Glutamatergic neuron (in vitro differentiated cells): ENCODE measurements around the gene GCLC. TPM values are rescaled to one million over a fixed set of nuclear protein-coding genes. Genes with fewer than 3 reads are reported as not detected.

Experiments used
- DNase-seq: peaks from one replicate; pipeline ENCODE4 v3.0.0; 2022
- H3K27ac Mint-ChIP-seq: one replicate; pipeline ENCODE4 v1.8.0; 2020; ENCODE audit warnings: mild to moderate bottlenecking, mixed read lengths, inconsistent platforms; ENCODE audit not compliant: unreplicated experiment
- H3K27me3 Mint-ChIP-seq: one replicate; pipeline ENCODE4 v1.8.0; 2020; ENCODE audit warnings: mild to moderate bottlenecking, moderate library complexity, mixed read lengths, inconsistent platforms; ENCODE audit not compliant: unreplicated experiment
- H3K36me3 Mint-ChIP-seq: one replicate; pipeline ENCODE4 v1.8.0; 2020; ENCODE audit warnings: mild to moderate bottlenecking, mixed read lengths, inconsistent platforms; ENCODE audit not compliant: unreplicated experiment
- H3K4me1 Mint-ChIP-seq: one replicate; pipeline ENCODE4 v1.8.0; 2020; ENCODE audit warnings: mild to moderate bottlenecking, low read depth, mixed read lengths, inconsistent platforms; ENCODE audit not compliant: unreplicated experiment
- H3K4me3 Mint-ChIP-seq: one replicate; pipeline ENCODE4 v1.8.0; 2020; ENCODE audit warnings: mild to moderate bottlenecking, mixed read lengths, inconsistent platforms; ENCODE audit not compliant: unreplicated experiment
- H3K9me3 Mint-ChIP-seq: one replicate; pipeline ENCODE4 v1.8.0; 2020; ENCODE audit warnings: mild to moderate bottlenecking, moderate library complexity, mixed read lengths, inconsistent platforms; ENCODE audit not compliant: unreplicated experiment
- total RNA-seq: library from RNA; stranded (reverse); fragmentation: NEBNext Ultra II Directional; extraction: Animal tissue kit (Norgen Biotek cat#: 25700); gene quantifications from one replicate; pipeline ENCODE4 v1.2.1, GENCODE V29; 2021; ENCODE audit not compliant: unreplicated experiment
- TF ChIP-seq, protein P1 (sequence below): fragments of 200-600 bp; sonication (generic); IDR thresholded peaks from one replicate; pipeline ENCODE4 v1.5.0; 2021; ENCODE audit not compliant: partially characterized antibody, unreplicated experiment

The GCLC gene
- total RNA-seq, 1 donor from 2014 or later, result 29.1 TPM

DNA sequence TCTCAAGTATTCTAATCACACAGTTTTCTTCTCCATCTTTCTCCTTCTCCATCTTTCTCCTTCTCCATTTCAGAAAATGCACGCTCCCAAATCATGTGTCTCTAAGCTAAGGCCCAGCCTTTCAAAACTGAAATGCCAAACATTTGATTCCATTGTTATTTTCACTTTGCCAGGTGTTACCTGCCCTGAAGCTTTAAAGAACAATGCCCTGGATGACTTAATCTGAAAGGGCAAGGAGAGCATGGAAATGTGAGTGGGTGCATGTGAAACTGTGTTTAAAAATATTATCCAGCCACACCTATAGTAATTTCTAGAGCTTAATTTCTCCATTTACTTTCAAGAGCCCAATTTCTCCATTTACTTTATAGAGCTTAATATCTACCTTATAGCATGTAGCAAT is 42.4 kb upstream of the GCLC start:
- Mint-ChIP-seq H3K27ac (no peak overlapping the region), H3K4me3 (no peak overlapping the region), H3K9me3 (no peaks in the 10 kb centered on the region), H3K27me3 (no peaks in the 10 kb centered on the region), H3K36me3 (no peaks in the 10 kb centered on the region), H3K4me1 (no peaks in the 10 kb centered on the region)
- no peak for DNase-seq
- TF ChIP-seq, protein P1, sequence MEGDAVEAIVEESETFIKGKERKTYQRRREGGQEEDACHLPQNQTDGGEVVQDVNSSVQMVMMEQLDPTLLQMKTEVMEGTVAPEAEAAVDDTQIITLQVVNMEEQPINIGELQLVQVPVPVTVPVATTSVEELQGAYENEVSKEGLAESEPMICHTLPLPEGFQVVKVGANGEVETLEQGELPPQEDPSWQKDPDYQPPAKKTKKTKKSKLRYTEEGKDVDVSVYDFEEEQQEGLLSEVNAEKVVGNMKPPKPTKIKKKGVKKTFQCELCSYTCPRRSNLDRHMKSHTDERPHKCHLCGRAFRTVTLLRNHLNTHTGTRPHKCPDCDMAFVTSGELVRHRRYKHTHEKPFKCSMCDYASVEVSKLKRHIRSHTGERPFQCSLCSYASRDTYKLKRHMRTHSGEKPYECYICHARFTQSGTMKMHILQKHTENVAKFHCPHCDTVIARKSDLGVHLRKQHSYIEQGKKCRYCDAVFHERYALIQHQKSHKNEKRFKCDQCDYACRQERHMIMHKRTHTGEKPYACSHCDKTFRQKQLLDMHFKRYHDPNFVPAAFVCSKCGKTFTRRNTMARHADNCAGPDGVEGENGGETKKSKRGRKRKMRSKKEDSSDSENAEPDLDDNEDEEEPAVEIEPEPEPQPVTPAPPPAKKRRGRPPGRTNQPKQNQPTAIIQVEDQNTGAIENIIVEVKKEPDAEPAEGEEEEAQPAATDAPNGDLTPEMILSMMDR, result no peak

- H3K27ac Mint-ChIP-seq, result no peak overlapping the region
- no peak for DNase-seq
- H3K9me3 Mint-ChIP-seq, result no peaks in the 10 kb centered on the region
- H3K27me3 Mint-ChIP-seq, result no peaks in the 10 kb centered on the region
- H3K4me1 Mint-ChIP-seq, result no peaks in the 10 kb centered on the region
- TF ChIP-seq, protein P1, result no peak
- no peak overlapping the region for H3K4me3 Mint-ChIP-seq
- no peaks in the 10 kb centered on the region for H3K36me3 Mint-ChIP-seq
Measured at GRCh38 chr6:53585208-53585900, 40.5 kb upstream of the GCLC start.

DNA sequence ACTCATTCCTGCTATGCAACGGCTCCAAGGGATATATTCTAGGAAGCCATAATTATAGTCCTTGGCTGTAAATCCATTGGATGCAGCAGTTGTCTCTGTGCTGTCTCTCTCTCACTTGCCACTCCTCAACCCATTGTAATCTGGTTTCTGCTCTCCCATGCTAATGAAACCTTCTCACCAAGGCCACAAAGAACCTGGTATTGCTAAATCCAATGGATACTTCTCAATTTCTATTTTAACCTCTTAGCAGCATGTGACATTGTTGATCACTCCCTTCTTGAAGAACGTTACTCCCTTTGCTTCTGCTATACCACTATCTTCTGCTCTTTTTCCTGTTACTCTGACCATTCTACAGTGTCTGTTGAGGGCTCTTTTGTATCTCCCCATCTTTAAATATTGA is 39.8 kb upstream of the GCLC start:
- no peaks in the 10 kb centered on the region for H3K9me3 Mint-ChIP-seq
- TF ChIP-seq, protein P1, result no peak
- H3K27me3 Mint-ChIP-seq, result no peaks in the 10 kb centered on the region
- H3K4me1 Mint-ChIP-seq, result no peaks in the 10 kb centered on the region
- no peak overlapping the region for H3K27ac Mint-ChIP-seq
- no peaks in the 10 kb centered on the region for H3K36me3 Mint-ChIP-seq
- H3K4me3 Mint-ChIP-seq, result no peak overlapping the region
- DNase-seq, result no peak

DNA sequence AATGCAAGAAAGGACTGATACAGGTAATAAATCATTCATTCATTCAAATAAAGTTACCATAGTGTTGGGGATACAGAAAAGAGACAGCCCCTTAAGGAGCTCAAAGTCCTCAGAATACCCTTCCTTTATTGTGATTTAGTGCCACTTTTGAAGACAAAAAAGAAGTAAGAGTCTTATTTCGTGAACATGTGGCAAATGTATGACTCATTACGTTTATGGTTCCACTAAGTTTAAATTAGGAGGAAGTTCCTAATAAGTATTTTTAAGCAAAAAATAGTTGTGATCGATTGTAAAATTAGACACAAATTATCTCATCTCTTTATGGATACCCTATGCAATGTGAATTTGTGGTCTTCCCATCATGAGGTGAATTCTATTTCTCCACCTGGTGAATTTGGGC is 38.5 kb upstream of the GCLC start:
- Mint-ChIP-seq H3K4me1 (no peaks in the 10 kb centered on the region), H3K4me3 (no peak overlapping the region), H3K36me3 (no peaks in the 10 kb centered on the region), H3K9me3 (no peaks in the 10 kb centered on the region), H3K27me3 (no peaks in the 10 kb centered on the region), H3K27ac (no peak overlapping the region)
- TF ChIP-seq, protein P1, result no peak
- DNase-seq, result no peak

DNA sequence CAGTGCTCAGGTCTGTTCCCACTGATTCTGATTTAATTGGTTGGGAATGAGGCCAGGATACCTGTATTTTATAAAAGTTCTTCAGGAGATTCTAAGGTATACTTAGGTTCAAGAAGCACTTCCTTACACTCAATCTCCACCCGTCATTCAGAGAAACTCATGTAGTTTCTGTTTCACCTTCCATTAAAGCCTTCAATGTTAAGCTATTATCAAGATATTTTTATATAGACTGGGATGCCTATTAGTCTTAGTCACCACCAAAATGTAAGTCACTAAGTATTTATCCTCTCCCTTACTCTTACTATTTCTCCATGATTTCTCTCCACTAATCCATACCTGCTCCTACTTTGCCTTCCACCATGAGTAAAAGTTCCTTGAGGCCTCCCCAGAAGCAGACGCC is 38.1 kb upstream of the GCLC start:
- Mint-ChIP-seq H3K27me3 (no peaks in the 10 kb centered on the region), H3K4me1 (no peaks in the 10 kb centered on the region)
- TF ChIP-seq, protein P1, result no peak

More for the DNA sequence above, 38.1 kb upstream of the GCLC start:
- no peak overlapping the region for H3K27ac Mint-ChIP-seq
- DNase-seq, result no peak
- no peak overlapping the region for H3K4me3 Mint-ChIP-seq
- no peaks in the 10 kb centered on the region for H3K36me3 Mint-ChIP-seq
- no peaks in the 10 kb centered on the region for H3K9me3 Mint-ChIP-seq
